GM12873 (cell line): ENCODE measurements around the gene RAP2B.

Experiments used
- TF ChIP-seq, protein P1 (sequence below): IDR thresholded peaks from 2 replicates; pipeline ENCODE4 v1.5.1; 2012; ENCODE audit warnings: low read depth, mild to moderate bottlenecking, moderate library complexity, low read length, control low read depth; ENCODE audit not compliant: insufficient read depth; ENCODE audit errors: missing control alignments

Gene RAP2B

DNA sequence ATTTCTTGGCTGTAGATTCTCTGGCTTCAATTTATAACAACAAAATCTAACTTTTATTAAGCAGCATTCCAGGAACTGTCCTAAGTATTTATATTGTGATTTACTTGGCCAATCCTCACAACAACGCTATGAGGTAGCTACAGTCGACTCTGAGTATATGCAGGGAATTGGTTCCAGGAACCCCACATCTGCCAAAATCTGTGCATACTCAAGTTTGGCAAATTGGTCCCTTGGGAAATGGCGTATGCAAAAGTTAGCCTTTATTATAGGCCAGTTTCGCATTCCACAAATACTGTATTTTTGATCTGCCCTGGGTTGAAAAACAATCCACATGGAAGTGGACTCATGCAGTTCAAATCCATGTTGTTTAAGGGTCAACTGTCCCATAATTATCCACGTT, 53.9 kb downstream of the RAP2B start:
- TF ChIP-seq, protein P1, sequence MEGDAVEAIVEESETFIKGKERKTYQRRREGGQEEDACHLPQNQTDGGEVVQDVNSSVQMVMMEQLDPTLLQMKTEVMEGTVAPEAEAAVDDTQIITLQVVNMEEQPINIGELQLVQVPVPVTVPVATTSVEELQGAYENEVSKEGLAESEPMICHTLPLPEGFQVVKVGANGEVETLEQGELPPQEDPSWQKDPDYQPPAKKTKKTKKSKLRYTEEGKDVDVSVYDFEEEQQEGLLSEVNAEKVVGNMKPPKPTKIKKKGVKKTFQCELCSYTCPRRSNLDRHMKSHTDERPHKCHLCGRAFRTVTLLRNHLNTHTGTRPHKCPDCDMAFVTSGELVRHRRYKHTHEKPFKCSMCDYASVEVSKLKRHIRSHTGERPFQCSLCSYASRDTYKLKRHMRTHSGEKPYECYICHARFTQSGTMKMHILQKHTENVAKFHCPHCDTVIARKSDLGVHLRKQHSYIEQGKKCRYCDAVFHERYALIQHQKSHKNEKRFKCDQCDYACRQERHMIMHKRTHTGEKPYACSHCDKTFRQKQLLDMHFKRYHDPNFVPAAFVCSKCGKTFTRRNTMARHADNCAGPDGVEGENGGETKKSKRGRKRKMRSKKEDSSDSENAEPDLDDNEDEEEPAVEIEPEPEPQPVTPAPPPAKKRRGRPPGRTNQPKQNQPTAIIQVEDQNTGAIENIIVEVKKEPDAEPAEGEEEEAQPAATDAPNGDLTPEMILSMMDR: no peak

DNA sequence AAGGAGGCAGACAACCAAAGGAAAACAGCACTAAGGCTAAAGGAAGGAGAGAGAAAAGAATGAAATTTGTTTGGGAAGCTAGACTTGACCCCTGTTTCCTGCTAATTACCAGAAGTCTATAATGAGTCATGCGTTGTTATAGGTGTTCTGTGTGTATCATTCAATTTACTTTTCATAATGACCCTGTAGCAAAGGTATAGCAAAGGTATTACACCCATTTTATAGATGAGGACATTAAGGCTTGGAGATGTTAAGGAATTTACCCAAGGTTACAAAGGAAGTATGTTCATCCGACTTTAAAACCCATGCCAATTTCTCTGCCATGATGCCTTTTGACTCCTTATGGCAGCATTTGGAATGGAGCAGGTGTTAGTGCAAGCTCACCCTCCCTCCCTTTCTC, 54.9 kb downstream of the RAP2B start:
- TF ChIP-seq, protein P1: no peak

DNA sequence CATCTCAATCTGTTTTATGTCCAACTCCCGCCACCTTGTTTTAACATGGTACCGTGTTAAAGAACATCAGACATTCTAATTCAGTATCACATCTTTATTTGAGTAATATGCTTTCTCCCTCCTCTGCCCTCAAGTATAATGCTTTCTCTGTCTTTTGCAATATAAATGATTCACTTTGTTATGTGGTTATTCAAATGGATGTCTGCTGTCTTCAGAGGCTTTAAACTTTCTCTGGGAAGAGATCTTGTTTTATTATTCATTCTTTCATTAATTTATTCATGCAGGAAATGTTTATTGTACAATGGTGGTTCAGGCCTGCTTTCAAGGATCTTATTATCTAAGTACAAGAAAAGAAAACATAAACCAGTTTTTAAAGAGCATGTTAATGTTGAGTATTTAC, 57.1 kb downstream of the RAP2B start:
- TF ChIP-seq, protein P1: no peak
